ENCODE data around the gene SLC35E4. TPM values are rescaled to one million over a fixed set of nuclear protein-coding genes. Genes with fewer than 3 reads are reported as not detected.

SLC35E4 gene
- total RNA-seq, 1 experiment from 2014 or later = 40.2 TPM

DNA sequence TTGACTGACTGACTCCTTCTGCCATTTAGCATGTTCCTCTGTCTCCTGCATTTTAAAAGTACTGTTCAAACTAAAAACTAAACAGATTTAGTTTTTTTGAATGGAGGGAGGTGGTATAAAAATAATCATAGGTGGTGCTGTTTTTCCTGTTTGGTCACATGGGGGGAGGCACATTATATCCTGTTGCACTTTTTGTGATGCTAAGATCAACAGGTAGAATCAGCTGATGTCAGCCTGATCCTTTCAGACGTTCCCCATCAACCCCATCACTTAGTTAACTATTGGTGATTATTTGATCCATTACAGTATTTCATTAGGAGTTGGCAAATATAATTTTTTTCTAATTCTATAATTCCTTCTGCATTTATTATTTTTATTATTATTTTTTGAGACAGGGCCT is 54.0 kb downstream of the SLC35E4 start:
- DNase-seq (ENCODE audit: low read depth) = no peak

- DNase-seq (ENCODE audit: low read depth) = no peak
Measured at GRCh38 chr22:30691204-30691603, 55.6 kb downstream of the SLC35E4 start.

GRCh38 chr22:30694171-30694639 is 58.6 kb downstream of the SLC35E4 start:
- no peak for DNase-seq (ENCODE audit: low read depth)

DNA sequence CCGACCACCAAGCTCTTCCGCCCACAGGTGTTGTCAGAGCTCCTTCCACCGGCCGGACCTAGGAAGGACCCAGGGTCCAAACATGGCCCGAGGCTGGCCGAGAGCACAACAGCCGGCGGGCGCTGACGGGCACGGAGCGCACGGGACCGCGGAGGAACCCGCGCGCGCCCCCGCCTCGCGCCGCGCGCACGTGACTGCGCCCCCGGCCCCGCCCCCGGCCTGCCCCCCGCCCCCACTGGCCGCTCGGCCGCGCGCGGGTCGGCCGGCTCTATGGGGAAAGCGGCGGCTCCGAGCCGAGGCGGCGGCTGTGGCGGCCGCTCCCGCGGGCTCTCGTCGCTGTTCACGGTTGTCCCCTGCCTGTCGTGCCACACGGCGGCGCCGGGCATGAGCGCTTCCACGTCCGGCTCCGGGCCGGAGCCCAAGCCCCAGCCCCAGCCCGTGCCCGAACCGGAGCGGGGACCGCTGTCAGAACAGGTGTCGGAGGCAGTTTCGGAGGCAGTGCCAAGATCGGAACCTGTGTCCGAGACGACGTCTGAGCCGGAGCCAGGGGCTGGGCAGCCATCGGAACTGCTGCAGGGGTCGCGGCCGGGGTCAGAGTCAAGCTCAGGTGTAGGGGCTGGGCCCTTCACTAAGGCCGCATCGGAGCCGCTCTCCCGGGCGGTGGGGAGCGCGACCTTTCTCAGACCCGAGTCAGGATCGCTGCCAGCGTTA is 59.2 kb downstream of the SLC35E4 start, which contains the start of gene OSBP2:
Gene OSBP2 (plus strand): TSS at position 235 of the 711 bp plus-strand sequence. CDS start 36 bp downstream, at position 271.
- no peak for DNase-seq (ENCODE audit: low read depth)

GRCh38 chr22:30695351-30695851 is 59.8 kb downstream of the SLC35E4 start:
- no peak for DNase-seq (ENCODE audit: low read depth)

- no peak for DNase-seq (ENCODE audit: low read depth)
Measured at GRCh38 chr22:30695871-30696655, 60.5 kb downstream of the SLC35E4 start.

Other genes with a start within 250 kb of the SLC35E4 start
- gene RNF215, start 248.4 kb upstream of the SLC35E4 start, total RNA-seq (2014; rRNA removed) = 36.0 and 39.5 TPM in 2 replicates
- gene SEC14L2, start 238.8 kb upstream of the SLC35E4 start, total RNA-seq (2014; rRNA removed) = 34.8 and 40.8 TPM in 2 replicates
- gene MTFP1, start 210.0 kb upstream of the SLC35E4 start, total RNA-seq (2014; rRNA removed) = 30.0 and 32.2 TPM in 2 replicates
- gene SEC14L3, start 163.8 kb upstream of the SLC35E4 start, total RNA-seq (2014; rRNA removed) = not detected in 2 replicates
- 0.13 TPM in 1 of 2 replicates, not detected in the other for gene SEC14L4, start 130.1 kb upstream of the SLC35E4 start, total RNA-seq (2014; rRNA removed)
- not detected in 2 replicates for gene SEC14L6, start 89.0 kb upstream of the SLC35E4 start, total RNA-seq (2014; rRNA removed)
- gene GAL3ST1, start 61.1 kb upstream of the SLC35E4 start, total RNA-seq (2014; rRNA removed) = not detected in 2 replicates
- 98.0 and 112 TPM in 2 replicates for gene PES1, start 43.9 kb upstream of the SLC35E4 start, total RNA-seq (2014; rRNA removed)
- gene TCN2, start 28.6 kb upstream of the SLC35E4 start, total RNA-seq (2014; rRNA removed) = 13.1 and 26.6 TPM in 2 replicates
- gene DUSP18, start 32.1 kb downstream of the SLC35E4 start, total RNA-seq (2014; rRNA removed) = 6.8 and 11.9 TPM in 2 replicates
- 18.7 and 24.4 TPM in 2 replicates for gene OSBP2, start 59.1 kb downstream of the SLC35E4 start, total RNA-seq (2014; rRNA removed)